Naive thymus-derived CD4-positive, alpha-beta T cell (primary cell): ENCODE data around the gene PKP2. TPM values are rescaled to one million over a fixed set of nuclear protein-coding genes. Genes with fewer than 3 reads are reported as not detected.

Experiments
- ATAC-seq: fragments of 150-1000 bp; cut with Tn5 transposase; 2 replicates; pipeline ENCODE4 v1.10.0; 2021; ENCODE audit warnings: mild to moderate bottlenecking, moderate library complexity
- CTCF ChIA-PET: fragments of 350-600 bp; sonication (Branson Sonifier 250); formaldehyde crosslinking; loops from one replicate; lab custom pipeline; 2021; ENCODE audit warnings: antibody characterized with exemption; lab: Charles Lee
- POLR2A ChIA-PET: fragments of 350-600 bp; sonication (Branson Sonifier 250); formaldehyde crosslinking; loops from one replicate; lab custom pipeline; 2021; ENCODE audit warnings: antibody characterized with exemption, inconsistent platforms; lab: Charles Lee
- DNase-seq, 9 donors: peaks; one replicate each; pipeline versions ENCODE4 v3.0.0 to v3.0.0-alpha.2; 2020 to 2022; ENCODE audit warnings: mixed read lengths in 1 of 9
- H3K27ac ChIP-seq: one replicate; pipeline ENCODE4 v1.7.0; 2013; ENCODE audit warnings: mild to moderate bottlenecking, low read depth, low read length, moderate library complexity
- H3K27me3 ChIP-seq, 2 donors: one replicate each; pipeline ENCODE4 v1.7.0; 2013; ENCODE audit warnings: low read length in 2 of 2, mild to moderate bottlenecking in 2 of 2, moderate library complexity in 2 of 2; ENCODE audit not compliant: control insufficient read depth in 2 of 2, insufficient read depth in 2 of 2
- H3K36me3 ChIP-seq, 3 experiments: 1 replicate in 2 of 3; 2 replicates in 1 of 3; pipeline ENCODE4 v1.7.0; 2013; ENCODE audit warnings: low read length in 3 of 3, mild to moderate bottlenecking in 3 of 3, moderate library complexity in 1 of 3; ENCODE audit not compliant: insufficient read depth in 3 of 3, control insufficient read depth in 2 of 3
- H3K4me1 ChIP-seq, 2 donors: one replicate each; pipeline ENCODE4 v1.7.0; 2013; ENCODE audit warnings: low read length in 2 of 2, mild to moderate bottlenecking in 2 of 2, moderate library complexity in 1 of 2; ENCODE audit not compliant: control insufficient read depth in 2 of 2, insufficient read depth in 2 of 2
- H3K4me3 ChIP-seq: 2 replicates; pipeline ENCODE4 v1.7.0; 2013; ENCODE audit warnings: mild to moderate bottlenecking, low read length
- H3K9me3 ChIP-seq, 3 experiments: 1 replicate in 2 of 3; 2 replicates in 1 of 3; pipeline ENCODE4 v1.7.0; 2013; ENCODE audit warnings: low read length in 3 of 3; ENCODE audit not compliant: control insufficient read depth in 2 of 3
- H3K27ac Mint-ChIP-seq, 9 donors: one replicate each; pipeline ENCODE4 v1.8.0; 2020 to 2022; ENCODE audit warnings: mixed read lengths in 9 of 9, mild to moderate bottlenecking in 8 of 9, moderate library complexity in 5 of 9, inconsistent platforms in 2 of 9
- H3K27me3 Mint-ChIP-seq, 5 donors: one replicate each; pipeline ENCODE4 v1.8.0; 2021 to 2022; ENCODE audit warnings: mixed read lengths in 5 of 5, mild to moderate bottlenecking in 1 of 5
- H3K36me3 Mint-ChIP-seq, 5 donors: one replicate each; pipeline ENCODE4 v1.8.0; 2020 to 2022; ENCODE audit warnings: mixed read lengths in 5 of 5, mild to moderate bottlenecking in 3 of 5, inconsistent platforms in 1 of 5
- H3K4me1 Mint-ChIP-seq, 7 donors: one replicate each; pipeline ENCODE4 v1.8.0; 2020 to 2022; ENCODE audit warnings: mixed read lengths in 7 of 7, mild to moderate bottlenecking in 3 of 7, inconsistent platforms in 1 of 7
- H3K4me3 Mint-ChIP-seq, 10 donors: one replicate each; pipeline ENCODE4 v1.8.0; 2020 to 2022; ENCODE audit warnings: mild to moderate bottlenecking in 10 of 10, mixed read lengths in 10 of 10, moderate library complexity in 6 of 10, inconsistent platforms in 2 of 10
- H3K9me3 Mint-ChIP-seq, 11 donors: one replicate each; pipeline ENCODE4 v1.8.0; 2020 to 2022; ENCODE audit warnings: mixed read lengths in 11 of 11, mild to moderate bottlenecking in 4 of 11, inconsistent platforms in 1 of 11, moderate library complexity in 1 of 11
- intact Hi-C, 2 donors: fragments of 100-400 bp; cut with micrococcal nuclease; formaldehyde crosslinking; loops; one replicate each; pipeline ENCODE4 v1.15.1; 2023
- polyA plus RNA-seq, 2 donors: library from polyadenylated mRNA; unstranded; fragments of 300-500 nt; fragmentation: Illumina TruSeq; gene quantifications; one replicate each; pipeline ENCODE4 v1.2.3, GENCODE V29; 2021
- total RNA-seq, 6 experiments: library from RNA in 5 of 6; stranded (reverse) in 5 of 6; gene quantifications; 1 replicate in 5 of 6; 2 replicates in 1 of 6; pipeline ENCODE4 v1.2.3 and lab custom pipeline; 2021 to 2026

Gene PKP2
- total and polyA plus RNA-seq, 7 experiments from 2014 or later = 0.16 to 2.0 (median 0.94) TPM; not detected in 1

DNA sequence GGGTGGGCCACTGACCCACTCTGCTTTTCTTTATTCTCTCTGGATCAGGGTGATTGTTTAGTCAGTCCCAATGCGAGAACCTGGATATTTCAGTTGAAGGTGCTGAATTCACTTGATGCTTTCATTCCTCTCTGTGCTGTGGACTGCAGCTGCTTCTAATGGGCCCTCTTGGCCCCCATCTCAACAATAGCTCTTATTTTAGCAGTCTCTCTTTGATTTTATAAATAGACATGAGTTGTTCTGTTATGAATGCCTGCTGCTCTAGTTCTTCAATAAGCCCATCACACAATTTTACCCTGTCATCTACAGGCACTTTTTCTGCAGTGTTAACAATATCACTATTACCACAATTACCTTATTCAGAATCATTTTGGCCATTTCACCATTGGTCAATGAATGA lies 86.7 kb downstream of the PKP2 start:
- CTCF ChIA-PET = no interaction called here
- H3K27me3 ChIP-seq = no peaks in the 10 kb centered on the region
- intact Hi-C loops = no loop called here
- H3K4me1 Mint-ChIP-seq = no peaks in the 10 kb centered on the region
- H3K27ac Mint-ChIP-seq = no peak overlapping the region
- peaks cover 4 to 26% (median 14%) of the 10 kb centered on the region in 11 donors for H3K9me3 Mint-ChIP-seq
- POLR2A ChIA-PET = no interaction called here
- no peak overlapping the region for H3K4me3 ChIP-seq
- H3K27me3 Mint-ChIP-seq = peaks cover 0 to 13% (median 12%) of the 10 kb centered on the region in 5 donors
- peaks cover 0 to 5% (median 0%) of the 10 kb centered on the region in 5 donors for H3K36me3 Mint-ChIP-seq
- DNase-seq (no peak), ATAC-seq (no peak)
- no peak overlapping the region for H3K4me3 Mint-ChIP-seq
- no peaks in the 10 kb centered on the region for H3K36me3 ChIP-seq
- H3K4me1 ChIP-seq = no peaks in the 10 kb centered on the region
- no peak overlapping the region for H3K27ac ChIP-seq
- H3K9me3 ChIP-seq = peaks cover 0 to 3% (median 0%) of the 10 kb centered on the region in 3 experiments

DNA sequence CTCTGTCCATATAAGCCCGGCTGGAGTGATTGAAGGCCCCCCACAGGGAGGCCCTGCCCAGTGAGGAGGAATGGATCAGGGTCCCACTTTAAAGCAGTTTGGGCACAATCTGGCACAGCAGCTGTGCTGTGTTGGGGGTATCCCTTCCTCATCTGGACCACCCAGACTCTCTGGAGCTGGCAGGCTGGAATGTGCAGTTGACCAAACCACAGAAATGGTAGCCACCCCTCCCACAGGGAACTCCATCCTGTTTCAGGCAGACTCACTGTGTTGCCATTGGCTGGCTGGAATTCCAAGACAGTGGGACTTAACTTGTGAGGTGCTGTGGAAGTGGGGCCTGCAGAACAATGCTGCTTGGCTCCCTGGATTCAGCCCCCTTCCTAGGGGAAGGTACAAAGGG lies 87.4 kb downstream of the PKP2 start:
- peaks cover 0 to 2% (median 0%) of the 10 kb centered on the region in 5 donors for H3K36me3 Mint-ChIP-seq
- peaks cover 0 to 3% (median 0%) of the 10 kb centered on the region in 3 experiments for H3K9me3 ChIP-seq
- no peaks in the 10 kb centered on the region for H3K36me3 ChIP-seq
- ATAC-seq = no peak
- H3K27ac Mint-ChIP-seq = no peak overlapping the region
- no peaks in the 10 kb centered on the region for H3K4me1 Mint-ChIP-seq
- no peak overlapping the region for H3K4me3 Mint-ChIP-seq
- ChIA-PET POLR2A (no interaction called here), CTCF (no interaction called here)
- no peak overlapping the region for H3K4me3 ChIP-seq
- no peaks in the 10 kb centered on the region for H3K27me3 ChIP-seq
- H3K27me3 Mint-ChIP-seq = peaks cover 0 to 13% (median 12%) of the 10 kb centered on the region in 5 donors
- no peaks in the 10 kb centered on the region for H3K4me1 ChIP-seq
- H3K9me3 Mint-ChIP-seq = peaks cover 4 to 26% (median 14%) of the 10 kb centered on the region in 11 donors
- no peak overlapping the region for H3K27ac ChIP-seq
- intact Hi-C loops = no loop called here
- DNase-seq = no peak

DNA sequence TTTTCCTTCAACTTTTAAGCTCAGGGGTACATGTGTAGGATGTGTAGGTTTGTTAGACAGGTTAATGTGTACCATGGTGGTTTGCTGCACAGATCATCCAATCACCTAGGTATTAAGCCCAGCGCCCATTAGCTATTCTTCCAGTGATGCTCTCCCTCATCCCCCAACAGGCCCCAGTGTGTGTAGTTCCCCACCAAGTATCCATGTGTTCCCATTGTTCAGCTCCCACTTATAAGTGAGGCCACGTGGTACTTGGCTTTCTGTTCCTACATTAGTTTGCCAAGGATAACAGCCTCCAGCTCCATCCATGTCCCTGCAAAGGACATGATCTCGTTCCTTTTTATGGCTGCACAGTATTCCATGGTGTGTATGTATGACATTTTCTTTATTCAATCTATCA lies 92.3 kb downstream of the PKP2 start:
- ATAC-seq (no peak), DNase-seq (no peak)
- peaks cover 0 to 3% (median 0%) of the 10 kb centered on the region in 3 experiments for H3K9me3 ChIP-seq
- no peak overlapping the region for H3K27ac Mint-ChIP-seq
- no peaks in the 10 kb centered on the region for H3K36me3 Mint-ChIP-seq
- H3K4me1 ChIP-seq = no peaks in the 10 kb centered on the region
- H3K27ac ChIP-seq = no peak overlapping the region
- no peaks in the 10 kb centered on the region for H3K36me3 ChIP-seq
- peaks cover 4 to 26% (median 13%) of the 10 kb centered on the region in 11 donors for H3K9me3 Mint-ChIP-seq
- CTCF ChIA-PET = no interaction called here
- H3K4me3 ChIP-seq = no peak overlapping the region
- no peak overlapping the region for H3K4me3 Mint-ChIP-seq
- H3K27me3 Mint-ChIP-seq = peaks cover 0 to 9% (median 8%) of the 10 kb centered on the region in 5 donors
- intact Hi-C loops = no loop called here
- POLR2A ChIA-PET = no interaction called here
- no peaks in the 10 kb centered on the region for H3K27me3 ChIP-seq
- H3K4me1 Mint-ChIP-seq = no peaks in the 10 kb centered on the region

DNA sequence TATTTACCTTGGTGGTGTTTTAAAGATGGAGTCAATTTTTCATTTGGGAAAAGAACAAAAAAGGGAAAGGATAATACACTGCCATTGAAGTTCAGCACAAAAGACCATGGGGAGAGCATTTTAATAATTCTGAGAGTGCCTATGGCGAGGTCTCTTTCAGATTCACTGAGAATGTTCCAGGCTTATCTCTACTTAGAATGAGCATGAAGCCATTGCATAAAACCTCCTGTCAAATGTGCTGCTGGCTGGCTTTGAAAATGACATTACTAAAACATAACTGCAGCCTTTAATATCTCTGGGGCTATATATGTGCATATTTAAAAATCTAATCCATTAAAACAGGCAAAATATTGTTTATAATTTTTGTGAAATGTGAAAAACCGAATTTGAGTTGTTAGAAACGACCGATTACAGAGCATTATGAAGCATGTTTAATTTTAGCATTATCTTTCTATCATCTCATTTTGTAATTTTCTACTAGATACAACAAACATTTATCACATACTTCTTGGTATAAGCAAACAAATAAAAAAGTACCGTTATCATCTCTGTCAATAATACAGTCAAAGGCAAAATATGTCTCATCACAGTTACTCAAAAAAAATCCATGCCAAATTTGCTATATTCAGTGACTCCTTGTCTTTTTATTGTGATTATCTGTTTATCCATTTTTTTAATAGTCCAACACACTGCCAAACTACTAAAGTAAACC lies 95.2 kb downstream of the PKP2 start:
- Mint-ChIP-seq H3K27ac (no peak overlapping the region), H3K36me3 (no peaks in the 10 kb centered on the region), H3K4me3 (no peak overlapping the region), H3K27me3 (peaks cover 0 to 17% (median 6%) of the 10 kb centered on the region in 5 donors), H3K9me3 (peaks cover 0 to 8% (median 2%) of the 10 kb centered on the region in 11 donors), H3K4me1 (no peaks in the 10 kb centered on the region)
- H3K27ac ChIP-seq = no peak overlapping the region
- ATAC-seq (no peak), DNase-seq (no peak)
- ChIA-PET CTCF (no interaction called here), POLR2A (no interaction called here)
- no peaks in the 10 kb centered on the region for H3K9me3 ChIP-seq
- no peak overlapping the region for H3K4me3 ChIP-seq
- no peaks in the 10 kb centered on the region for H3K36me3 ChIP-seq
- no peaks in the 10 kb centered on the region for H3K27me3 ChIP-seq
- intact Hi-C loops = no loop called here
- H3K4me1 ChIP-seq = no peaks in the 10 kb centered on the region

DNA sequence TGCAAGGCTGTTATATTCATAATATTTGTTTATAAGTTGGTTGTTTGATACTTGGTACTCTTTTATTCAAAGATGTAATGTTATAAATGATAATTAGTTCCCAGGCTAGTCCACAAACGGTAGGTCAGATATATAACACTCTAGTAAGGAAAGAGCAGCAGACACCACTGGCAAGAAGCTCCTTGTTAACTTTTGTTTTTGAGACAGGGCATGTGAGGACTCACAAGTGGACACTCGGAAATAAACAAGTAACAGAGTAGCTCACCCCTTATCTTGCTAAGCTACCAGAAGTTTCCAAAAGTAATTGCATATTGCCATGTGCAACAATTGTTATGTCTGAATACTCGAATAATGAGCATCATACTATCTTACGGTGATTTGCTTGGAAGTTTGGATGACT lies 102.3 kb downstream of the PKP2 start:
- ChIA-PET CTCF (no interaction called here), POLR2A (no interaction called here)
- H3K36me3 ChIP-seq = no peaks in the 10 kb centered on the region
- H3K4me3 Mint-ChIP-seq = no peak overlapping the region
- no peak overlapping the region for H3K27ac Mint-ChIP-seq
- no peaks in the 10 kb centered on the region for H3K4me1 Mint-ChIP-seq
- ATAC-seq (no peak), DNase-seq (no peak)
- no peak overlapping the region for H3K4me3 ChIP-seq
- H3K4me1 ChIP-seq = no peaks in the 10 kb centered on the region
- no peaks in the 10 kb centered on the region for H3K36me3 Mint-ChIP-seq
- H3K27ac ChIP-seq = no peak overlapping the region
- no peaks in the 10 kb centered on the region for H3K27me3 ChIP-seq
- H3K9me3 Mint-ChIP-seq = peaks cover 0 to 5% (median 0%) of the 10 kb centered on the region in 11 donors
- no peaks in the 10 kb centered on the region for H3K9me3 ChIP-seq
- intact Hi-C loops = no loop called here
- peaks cover 0 to 7% (median 6%) of the 10 kb centered on the region in 5 donors for H3K27me3 Mint-ChIP-seq

DNA sequence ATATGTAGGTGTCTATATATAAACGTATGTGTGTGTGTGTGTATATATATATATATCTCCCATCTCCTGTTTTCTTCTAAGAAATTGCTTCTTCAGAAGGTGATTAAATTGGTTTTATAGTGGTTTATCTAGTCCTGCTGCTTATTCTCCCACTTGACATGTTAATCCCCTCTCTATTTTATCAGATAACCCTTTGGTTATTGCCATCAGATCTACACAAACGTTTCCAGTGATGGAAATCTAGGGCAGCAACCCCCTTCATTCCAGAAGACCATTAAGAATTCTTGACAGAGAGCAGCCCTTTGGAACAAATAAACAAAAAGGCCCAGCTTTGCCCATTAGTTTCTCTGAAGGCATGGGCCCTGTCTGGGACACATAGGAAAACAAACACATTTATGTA lies 106.7 kb downstream of the PKP2 start:
- no peaks in the 10 kb centered on the region for H3K36me3 Mint-ChIP-seq
- intact Hi-C loops = no loop called here
- peaks cover 0 to 9% (median 4%) of the 10 kb centered on the region in 5 donors for H3K27me3 Mint-ChIP-seq
- ChIA-PET POLR2A (no interaction called here), CTCF (no interaction called here)
- H3K4me1 ChIP-seq = no peaks in the 10 kb centered on the region
- H3K4me1 Mint-ChIP-seq = no peaks in the 10 kb centered on the region
- H3K27ac Mint-ChIP-seq = no peak overlapping the region
- H3K4me3 Mint-ChIP-seq = no peak overlapping the region
- no peak overlapping the region for H3K4me3 ChIP-seq
- H3K27me3 ChIP-seq = no peaks in the 10 kb centered on the region
- ATAC-seq (no peak), DNase-seq (no peak)
- H3K27ac ChIP-seq = no peak overlapping the region
- peaks cover 0 to 3% (median 0%) of the 10 kb centered on the region in 11 donors for H3K9me3 Mint-ChIP-seq
- H3K9me3 ChIP-seq = no peaks in the 10 kb centered on the region
- no peaks in the 10 kb centered on the region for H3K36me3 ChIP-seq

DNA sequence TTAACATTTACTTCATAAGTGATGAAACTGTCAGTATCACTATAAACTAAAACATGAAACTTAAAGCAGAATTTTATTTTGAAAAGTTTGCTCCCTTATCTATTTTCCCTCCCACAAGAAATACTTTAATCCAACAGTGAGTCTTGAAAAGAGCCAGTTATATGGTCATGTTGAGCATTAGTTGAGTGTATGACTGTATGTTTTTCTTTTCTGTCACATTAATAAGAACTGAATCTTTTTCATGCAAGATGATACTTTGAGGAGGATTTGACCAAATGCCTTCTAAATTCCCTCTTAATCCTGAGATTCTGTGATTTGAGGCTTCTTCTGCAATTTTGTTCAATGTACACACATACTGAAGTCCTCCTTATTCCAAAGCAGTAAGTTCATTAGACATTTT lies 107.1 kb downstream of the PKP2 start:
- no peak overlapping the region for H3K27ac ChIP-seq
- ChIA-PET CTCF (no interaction called here), POLR2A (interaction anchor here (0.7 kb wide), 1 partner anchor 25 kb away, joined by 3 read pairs; no protein-coding TSS in a partner anchor)
- H3K4me1 ChIP-seq = no peaks in the 10 kb centered on the region
- peaks cover 0 to 12% (median 4%) of the 10 kb centered on the region in 5 donors for H3K27me3 Mint-ChIP-seq
- no peaks in the 10 kb centered on the region for H3K9me3 ChIP-seq
- H3K9me3 Mint-ChIP-seq = peaks cover 0 to 3% (median 0%) of the 10 kb centered on the region in 11 donors
- ATAC-seq (no peak), DNase-seq (no peak)
- H3K27ac Mint-ChIP-seq = no peak overlapping the region
- intact Hi-C loops = no loop called here
- no peaks in the 10 kb centered on the region for H3K27me3 ChIP-seq
- H3K36me3 Mint-ChIP-seq = no peaks in the 10 kb centered on the region
- H3K36me3 ChIP-seq = no peaks in the 10 kb centered on the region
- H3K4me1 Mint-ChIP-seq = no peaks in the 10 kb centered on the region
- H3K4me3 Mint-ChIP-seq = no peak overlapping the region
- H3K4me3 ChIP-seq = no peak overlapping the region
